Measurements from ENCODE around the gene CNOT11. TPM values are rescaled to one million over a fixed set of nuclear protein-coding genes. Genes with fewer than 3 reads are reported as not detected.

Gene CNOT11
- total and polyA plus RNA-seq, 2 donors (not counting 1 experiment from before 2014, with no cell fraction given): 37.6 to 46.3 TPM

Small RNAs within 50 kb of the gene (small RNA-seq; reads per million reads assigned to genes)
- gene MIR5696 (ENCODE audit: insufficient read length, low read depth, low replicate concordance) (not detected), gene SNORD89 (ENCODE audit: insufficient read length, low read depth, low replicate concordance) (567 reads per million, percentile 98 among the genes with 10 or more reads in this experiment)

Other genes starting within 250 kb of the CNOT11 start
- 15.7 and 18.8 TPM in 2 replicates for gene TBC1D8, start 101.5 kb upstream of the CNOT11 start, total RNA-seq
- gene TBC1D8, start 101.5 kb upstream of the CNOT11 start, polyA plus RNA-seq: 1.0 and 1.7 TPM in 2 replicates
- gene RNF149, start 55.8 kb downstream of the CNOT11 start, total RNA-seq: 71.6 and 78.0 TPM in 2 replicates
- gene RNF149, start 55.8 kb downstream of the CNOT11 start, polyA plus RNA-seq: 28.2 and 43.3 TPM in 2 replicates
- 0.34 TPM in 1 of 2 replicates, not detected in the other for gene CREG2, start 134.6 kb downstream of the CNOT11 start, total RNA-seq
- gene CREG2, start 134.6 kb downstream of the CNOT11 start, polyA plus RNA-seq: 0.07 and 0.10 TPM in 2 replicates
- not detected in 2 replicates for gene RFX8, start 222.2 kb downstream of the CNOT11 start, total RNA-seq
- gene RFX8, start 222.2 kb downstream of the CNOT11 start, polyA plus RNA-seq: 0.12 TPM in 1 of 2 replicates, not detected in the other